ENCODE data around the gene NFATC1. TPM values are rescaled to one million over a fixed set of nuclear protein-coding genes. Genes with fewer than 3 reads are reported as not detected.

NFATC1 gene
- total RNA-seq, 4 donors from 2014 or later: 14.0 to 22.4 (median 15.0) TPM

- H3K4me3 ChIP-seq (ENCODE audit: low read depth, poor library complexity, severe bottlenecking): no peak overlapping the region
- intact Hi-C loops (cut with DNase I; ENCODE audit: low total_unique reads): no loop called here
- 92% methylated on average over 14 to 15 of the region's 15 CpGs for WGBS, 2 donors
- TF ChIP-seq, protein P1, sequence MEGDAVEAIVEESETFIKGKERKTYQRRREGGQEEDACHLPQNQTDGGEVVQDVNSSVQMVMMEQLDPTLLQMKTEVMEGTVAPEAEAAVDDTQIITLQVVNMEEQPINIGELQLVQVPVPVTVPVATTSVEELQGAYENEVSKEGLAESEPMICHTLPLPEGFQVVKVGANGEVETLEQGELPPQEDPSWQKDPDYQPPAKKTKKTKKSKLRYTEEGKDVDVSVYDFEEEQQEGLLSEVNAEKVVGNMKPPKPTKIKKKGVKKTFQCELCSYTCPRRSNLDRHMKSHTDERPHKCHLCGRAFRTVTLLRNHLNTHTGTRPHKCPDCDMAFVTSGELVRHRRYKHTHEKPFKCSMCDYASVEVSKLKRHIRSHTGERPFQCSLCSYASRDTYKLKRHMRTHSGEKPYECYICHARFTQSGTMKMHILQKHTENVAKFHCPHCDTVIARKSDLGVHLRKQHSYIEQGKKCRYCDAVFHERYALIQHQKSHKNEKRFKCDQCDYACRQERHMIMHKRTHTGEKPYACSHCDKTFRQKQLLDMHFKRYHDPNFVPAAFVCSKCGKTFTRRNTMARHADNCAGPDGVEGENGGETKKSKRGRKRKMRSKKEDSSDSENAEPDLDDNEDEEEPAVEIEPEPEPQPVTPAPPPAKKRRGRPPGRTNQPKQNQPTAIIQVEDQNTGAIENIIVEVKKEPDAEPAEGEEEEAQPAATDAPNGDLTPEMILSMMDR (IDR thresholded peaks at IDR 0.05): no peak
- TF ChIP-seq POLR2A (IDR thresholded peaks at IDR 0.05): no peak
- DNase-seq (ENCODE audit: low spot score in 2 of 2): peak in 1 of 2 donors; percentile 80
These were observed 88.3 kb downstream of the NFATC1 start for GRCh38 chr18:79483971-79484491.

DNA sequence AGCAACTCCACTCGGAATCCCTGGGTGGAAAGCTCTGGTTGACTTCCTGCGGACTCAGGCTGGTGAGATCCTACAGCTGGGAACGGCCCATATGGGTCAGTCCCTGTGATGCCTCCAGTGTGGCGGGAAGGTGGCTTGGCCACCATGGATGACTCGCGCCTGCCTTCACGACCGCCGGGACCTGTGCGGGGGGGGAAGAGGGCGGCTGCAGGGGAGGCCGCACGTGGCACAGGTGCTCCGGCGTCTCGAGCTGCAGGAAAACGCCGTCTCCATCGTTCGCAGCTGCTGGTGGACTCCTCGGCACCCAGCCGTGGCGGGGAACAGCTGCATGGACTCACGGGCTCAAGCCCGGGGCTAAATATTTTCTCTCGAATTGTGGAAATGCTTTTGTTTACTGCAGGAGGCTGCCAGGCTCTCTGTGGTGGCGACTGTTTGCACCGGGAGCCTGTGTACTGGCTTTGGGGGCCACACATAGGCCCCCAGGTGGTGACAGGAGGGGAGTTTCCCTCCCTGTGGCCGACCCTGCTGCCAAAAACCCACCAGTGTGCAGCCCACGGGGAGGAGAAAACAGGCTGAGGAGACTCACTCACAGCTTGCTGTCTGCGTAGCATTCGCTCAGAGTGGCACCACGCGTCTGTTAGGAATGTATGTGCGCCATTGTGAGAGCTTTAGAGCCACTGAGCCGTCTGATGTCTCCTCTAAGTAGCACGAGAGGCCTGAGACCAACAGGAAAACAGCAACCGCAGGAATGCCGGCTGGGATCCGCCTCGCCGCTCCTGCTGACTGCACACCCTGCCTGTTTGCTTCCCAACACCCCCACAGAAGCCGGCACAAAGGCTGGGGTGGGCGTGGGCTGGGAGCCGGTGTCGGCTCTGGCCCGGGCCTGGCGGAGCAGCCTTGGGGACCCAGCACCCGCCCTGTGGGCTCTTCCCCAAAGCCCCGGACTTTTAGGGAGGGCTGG is 89.2 kb downstream of the NFATC1 start:
- WGBS, 2 donors: 62 to 79% methylated on average over 44 to 50 of the region's 50 CpGs
- intact Hi-C loops (cut with DNase I; ENCODE audit: low total_unique reads): no loop called here
- TF ChIP-seq, protein P1 (IDR thresholded peaks at IDR 0.05): no peak
- no peak for TF ChIP-seq POLR2A (IDR thresholded peaks at IDR 0.05)
- peak in 1 of 2 donors; percentile 89 for DNase-seq (ENCODE audit: low spot score in 2 of 2)
- no peak overlapping the region for H3K4me3 ChIP-seq (ENCODE audit: low read depth, poor library complexity, severe bottlenecking)

DNA sequence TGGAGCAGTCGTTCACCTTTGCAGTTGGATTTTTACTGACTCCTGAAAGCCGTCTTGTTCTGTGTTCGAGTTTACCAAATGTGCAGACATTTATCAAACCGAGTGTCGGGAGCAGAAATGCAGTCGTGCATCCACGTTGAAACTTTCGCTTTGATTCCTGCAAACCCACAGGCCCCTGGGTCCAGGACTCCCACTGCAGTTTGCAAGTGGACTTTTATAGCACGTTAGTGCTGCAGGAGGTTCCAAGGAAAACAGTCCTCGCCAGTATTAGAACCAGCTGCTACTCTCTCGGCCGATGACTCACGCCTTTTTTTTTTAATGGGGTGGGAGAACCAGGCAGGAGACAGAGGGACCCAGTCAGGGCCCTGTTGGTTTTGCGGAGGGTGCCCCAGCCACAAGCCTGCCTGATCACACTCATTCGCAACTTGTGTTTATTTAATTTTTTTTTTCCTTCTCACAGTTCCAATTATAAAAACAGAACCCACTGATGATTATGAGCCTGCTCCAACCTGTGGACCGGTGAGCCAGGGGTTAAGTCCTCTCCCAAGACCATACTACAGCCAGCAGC is 90.1 kb downstream of the NFATC1 start:
- peak in 1 of 2 donors; percentile 67 for DNase-seq (ENCODE audit: low spot score in 2 of 2)
- no peak overlapping the region for H3K4me3 ChIP-seq (ENCODE audit: low read depth, poor library complexity, severe bottlenecking)
- TF ChIP-seq, protein P1 (IDR thresholded peaks at IDR 0.05): no peak
- TF ChIP-seq POLR2A (IDR thresholded peaks at IDR 0.05): no peak
- WGBS, 2 donors: 65 to 72% methylated on average over 16 of the region's 16 CpGs
- intact Hi-C loops (cut with DNase I; ENCODE audit: low total_unique reads): no loop called here

DNA sequence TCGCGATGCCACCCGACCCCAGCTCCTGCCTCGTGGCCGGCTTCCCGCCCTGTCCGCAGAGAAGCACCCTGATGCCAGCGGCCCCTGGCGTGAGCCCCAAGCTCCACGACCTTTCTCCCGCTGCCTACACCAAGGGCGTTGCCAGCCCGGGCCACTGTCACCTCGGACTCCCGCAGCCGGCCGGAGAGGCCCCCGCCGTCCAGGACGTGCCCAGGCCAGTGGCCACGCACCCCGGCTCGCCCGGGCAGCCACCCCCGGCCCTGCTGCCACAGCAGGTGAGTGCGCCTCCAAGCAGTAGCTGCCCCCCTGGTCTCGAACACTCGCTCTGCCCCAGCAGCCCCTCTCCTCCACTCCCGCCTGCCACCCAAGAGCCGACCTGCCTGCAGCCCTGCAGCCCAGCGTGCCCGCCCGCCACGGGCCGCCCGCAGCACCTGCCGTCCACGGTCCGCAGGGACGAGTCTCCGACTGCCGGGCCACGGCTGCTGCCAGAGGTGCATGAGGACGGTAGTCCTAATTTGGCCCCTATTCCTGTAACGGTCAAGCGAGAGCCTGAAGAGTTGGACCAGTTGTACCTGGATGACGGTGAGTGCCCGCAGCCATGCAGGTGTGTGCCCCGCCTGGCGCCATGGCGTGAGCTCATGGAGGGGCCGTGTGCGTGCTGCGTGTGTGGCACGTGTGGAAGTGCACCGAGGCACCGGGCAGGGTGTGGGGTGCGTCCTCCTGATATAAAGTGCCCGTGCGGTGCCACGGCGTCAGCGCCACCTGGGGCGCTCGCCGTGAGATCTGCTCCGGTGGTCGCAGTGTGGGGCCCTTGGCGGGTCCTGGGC is 90.8 kb downstream of the NFATC1 start:
- no peak overlapping the region for H3K4me3 ChIP-seq (ENCODE audit: low read depth, poor library complexity, severe bottlenecking)
- 92 to 95% methylated on average over 64 to 67 of the region's 69 CpGs for WGBS, 2 donors
- DNase-seq (ENCODE audit: low spot score in 2 of 2): peak in 1 of 2 donors; percentile 82
- no peak for TF ChIP-seq POLR2A (IDR thresholded peaks at IDR 0.05)
- TF ChIP-seq, protein P1 (IDR thresholded peaks at IDR 0.05): no peak
- intact Hi-C loops (cut with DNase I; ENCODE audit: low total_unique reads): no loop called here

DNA sequence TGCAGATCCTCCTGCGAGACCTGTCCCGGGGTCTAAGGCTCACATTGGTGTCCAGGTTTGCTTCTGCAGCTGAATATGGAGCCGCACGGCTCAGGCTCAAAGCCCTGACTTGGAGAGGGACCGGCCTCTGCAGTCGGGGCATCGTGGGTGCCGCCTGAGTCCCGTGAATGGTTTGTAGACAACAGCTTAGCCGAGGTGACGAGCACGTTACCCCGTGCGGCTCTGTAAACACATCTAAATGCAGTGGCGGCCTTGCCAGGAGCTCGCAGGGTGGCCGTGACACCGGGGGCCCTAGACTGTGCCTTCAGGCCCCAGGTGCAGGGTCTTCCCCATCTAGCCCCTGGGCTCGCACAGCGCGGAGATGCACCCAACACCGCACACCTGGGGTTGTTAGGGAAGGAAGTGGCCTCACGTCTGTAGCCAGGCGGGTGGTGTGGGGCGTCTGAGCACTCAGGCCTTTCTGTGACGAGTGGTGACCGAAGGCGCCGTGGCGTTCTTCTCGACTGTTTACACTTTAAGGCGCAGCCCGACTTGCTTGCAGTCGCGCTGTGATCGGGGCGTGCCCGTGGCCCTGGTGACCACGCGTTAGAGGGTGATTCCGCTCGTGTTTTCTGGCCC is 91.6 kb downstream of the NFATC1 start:
- DNase-seq (ENCODE audit: low spot score in 2 of 2): peak in 1 of 2 donors; percentile 84
- no peak overlapping the region for H3K4me3 ChIP-seq (ENCODE audit: low read depth, poor library complexity, severe bottlenecking)
- WGBS, 2 donors: 96 to 98% methylated on average over 38 to 41 of the region's 42 CpGs
- TF ChIP-seq, protein P1 (IDR thresholded peaks at IDR 0.05): no peak
- no peak for TF ChIP-seq POLR2A (IDR thresholded peaks at IDR 0.05)
- intact Hi-C loops (cut with DNase I; ENCODE audit: low total_unique reads): no loop called here
